ENCODE measurements around the gene IQCH. TPM values are rescaled to one million over a fixed set of nuclear protein-coding genes. Genes with fewer than 3 reads are reported as not detected.

IQCH gene
- total and polyA plus RNA-seq, 2 of the 4 experiments (the other 2 are of a cell fraction): 0.60 to 2.5 TPM

DNA sequence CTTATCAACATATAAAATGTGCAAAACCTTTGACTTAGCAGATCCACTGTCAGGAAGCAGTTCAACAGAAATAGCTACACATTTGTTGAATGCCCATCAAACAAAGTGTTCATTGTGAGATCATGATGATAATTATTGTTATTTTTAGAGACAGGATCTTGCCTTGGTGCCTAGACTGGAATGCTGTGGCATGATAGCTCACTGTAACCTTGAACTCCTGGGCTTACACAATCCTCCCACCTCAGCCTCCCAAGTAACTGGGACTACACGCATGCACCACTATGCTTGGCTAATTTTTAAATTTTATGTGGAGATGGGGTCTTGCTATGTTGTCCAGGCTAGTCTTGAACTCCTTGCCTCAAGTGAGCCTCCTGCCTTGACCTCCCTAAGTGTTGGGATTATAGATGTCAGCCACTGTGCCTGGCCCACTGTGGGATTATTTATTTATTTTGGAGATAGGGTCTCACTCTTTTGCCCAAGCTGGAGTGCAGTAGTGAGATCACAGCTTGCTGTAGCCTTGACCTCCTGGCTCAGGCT is 296.7 kb downstream of the IQCH start:
- Histone ChIP-seq H3K36me3 (ENCODE audit: control insufficient read depth, insufficient read depth, low read length) (peaks cover 13% of the 10 kb centered on the region), H4K5ac (ENCODE audit: low read depth, low read length) (no peak overlapping the region), H2BK120ac (ENCODE audit: low read depth, low read length) (no peak overlapping the region), H2AFZ (replicated peaks; ENCODE audit: low read length, poor library complexity) (no peak overlapping the region), H2BK15ac (ENCODE audit: low read depth, low read length) (no peak overlapping the region), H2BK5ac (ENCODE audit: low read depth, low read length, poor library complexity, severe bottlenecking) (no peak overlapping the region), H3K4me2 (ENCODE audit: low read depth, low read length) (no peak overlapping the region), H2AK5ac (ENCODE audit: low read depth, low read length) (no peak overlapping the region), H4K8ac (ENCODE audit: low read depth in 2 of 2, low read length in 2 of 2) (no peak overlapping the region), H3K9ac (ENCODE audit: low read depth, low read length) (no peak overlapping the region), H3K4me3 (ENCODE audit: insufficient read depth, low read depth, low read length) (no peak overlapping the region), H3K27me3 (ENCODE audit: control insufficient read depth, insufficient read depth, low read length) (no peaks in the 10 kb centered on the region), H3K23ac (ENCODE audit: low read depth, low read length) (no peak overlapping the region), H3K79me1 (ENCODE audit: low read depth in 1 of 2, low read length in 2 of 2) (peaks cover 4 to 7% of the 10 kb centered on the region in 2 experiments; a peak in 3 of 4 replicates), H3K4ac (ENCODE audit: low read depth, low read length) (no peak overlapping the region), H3K18ac (ENCODE audit: low read depth, low read length) (no peak overlapping the region), H2BK20ac (ENCODE audit: low read depth, low read length) (no peak overlapping the region), H3K4me1 (ENCODE audit: control insufficient read depth, insufficient read depth, low read length) (peaks cover 5% of the 10 kb centered on the region), H3K9me3 (ENCODE audit: control insufficient read depth, insufficient read depth, low read length) (no peaks in the 10 kb centered on the region), H3K9me1 (ENCODE audit: insufficient read depth, low read length) (peaks cover 3% of the 10 kb centered on the region; the same call in 1 of the 2 replicates), H3K27ac (ENCODE audit: insufficient read depth, low read length) (no peak overlapping the region), H3K14ac (replicated peaks; ENCODE audit: low read depth, low read length) (no peak overlapping the region), H3K56ac (ENCODE audit: extremely low read depth, insufficient read depth, low read length) (no peak overlapping the region), H4K20me1 (ENCODE audit: insufficient read depth, low read length) (peaks cover 7% of the 10 kb centered on the region; the same call in 1 of the 2 replicates), H4K91ac (ENCODE audit: insufficient read depth, low read depth, low read length) (no peak overlapping the region), H2AK9ac (replicated peaks; ENCODE audit: low read depth, low read length, poor library complexity) (no peak overlapping the region)
- ChIA-PET CTCF (no interaction called here), POLR2A (ENCODE audit: unreplicated experiment) (no interaction called here)
- dilution Hi-C loops (cut with HindIII; ENCODE audit: low sequenced_read_pairs, unreplicated experiment) (no loop called here), in situ Hi-C loops (cut with MboI; ENCODE audit: low sequenced_read_pairs) (no loop called here), intact Hi-C loops (cut with micrococcal nuclease) (no loop called here)
- DNase-seq (no peak), ATAC-seq (ENCODE audit: low read depth) (no peak)
- BruUV-seq (replicated peaks): no TSS peak
- TF ChIP-seq RCOR1 (IDR thresholded peaks at IDR 0.05; ENCODE audit: insufficient replicate concordance, low read length) (no peak), NFE2L2 (IDR thresholded peaks at IDR 0.05; ENCODE audit: low read depth, low read length) (no peak), RFX5 (IDR thresholded peaks at IDR 0.05; ENCODE audit: low read depth, low read length) (no peak), RAD21 (IDR thresholded peaks at IDR 0.05; ENCODE audit: low read length) (no peak), POLR2A (IDR thresholded peaks at IDR 0.05; ENCODE audit: low read depth, low read length) (no peak), SMC3 (IDR thresholded peaks at IDR 0.05; ENCODE audit: low read depth, low read length) (no peak), MAZ (IDR thresholded peaks at IDR 0.05; ENCODE audit: borderline replicate concordance, low read depth, low read length) (no peak), CEBPB (IDR thresholded peaks at IDR 0.05; ENCODE audit: low read depth, low read length) (no peak), FOS (IDR thresholded peaks at IDR 0.05; ENCODE audit: low read depth, low read length) (no peak), BHLHE40 (IDR thresholded peaks at IDR 0.05; ENCODE audit: low read depth, low read length) (no peak), MXI1 (IDR thresholded peaks at IDR 0.05; ENCODE audit: borderline replicate concordance, low read depth, low read length) (no peak), MAFK (IDR thresholded peaks at IDR 0.05; ENCODE audit: low read depth, low read length) (no peak), CHD1 (IDR thresholded peaks at IDR 0.05; ENCODE audit: low read depth, low read length) (no peak)
- TF ChIP-seq, protein P1, sequence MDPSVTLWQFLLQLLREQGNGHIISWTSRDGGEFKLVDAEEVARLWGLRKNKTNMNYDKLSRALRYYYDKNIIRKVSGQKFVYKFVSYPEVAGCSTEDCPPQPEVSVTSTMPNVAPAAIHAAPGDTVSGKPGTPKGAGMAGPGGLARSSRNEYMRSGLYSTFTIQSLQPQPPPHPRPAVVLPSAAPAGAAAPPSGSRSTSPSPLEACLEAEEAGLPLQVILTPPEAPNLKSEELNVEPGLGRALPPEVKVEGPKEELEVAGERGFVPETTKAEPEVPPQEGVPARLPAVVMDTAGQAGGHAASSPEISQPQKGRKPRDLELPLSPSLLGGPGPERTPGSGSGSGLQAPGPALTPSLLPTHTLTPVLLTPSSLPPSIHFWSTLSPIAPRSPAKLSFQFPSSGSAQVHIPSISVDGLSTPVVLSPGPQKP (IDR thresholded peaks at IDR 0.05; ENCODE audit: borderline replicate concordance, low read depth, low read length): no peak
- TF ChIP-seq, protein P2, sequence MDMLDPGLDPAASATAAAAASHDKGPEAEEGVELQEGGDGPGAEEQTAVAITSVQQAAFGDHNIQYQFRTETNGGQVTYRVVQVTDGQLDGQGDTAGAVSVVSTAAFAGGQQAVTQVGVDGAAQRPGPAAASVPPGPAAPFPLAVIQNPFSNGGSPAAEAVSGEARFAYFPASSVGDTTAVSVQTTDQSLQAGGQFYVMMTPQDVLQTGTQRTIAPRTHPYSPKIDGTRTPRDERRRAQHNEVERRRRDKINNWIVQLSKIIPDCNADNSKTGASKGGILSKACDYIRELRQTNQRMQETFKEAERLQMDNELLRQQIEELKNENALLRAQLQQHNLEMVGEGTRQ (IDR thresholded peaks at IDR 0.05; ENCODE audit: low read depth, low read length): no peak
- TF ChIP-seq, protein P3, sequence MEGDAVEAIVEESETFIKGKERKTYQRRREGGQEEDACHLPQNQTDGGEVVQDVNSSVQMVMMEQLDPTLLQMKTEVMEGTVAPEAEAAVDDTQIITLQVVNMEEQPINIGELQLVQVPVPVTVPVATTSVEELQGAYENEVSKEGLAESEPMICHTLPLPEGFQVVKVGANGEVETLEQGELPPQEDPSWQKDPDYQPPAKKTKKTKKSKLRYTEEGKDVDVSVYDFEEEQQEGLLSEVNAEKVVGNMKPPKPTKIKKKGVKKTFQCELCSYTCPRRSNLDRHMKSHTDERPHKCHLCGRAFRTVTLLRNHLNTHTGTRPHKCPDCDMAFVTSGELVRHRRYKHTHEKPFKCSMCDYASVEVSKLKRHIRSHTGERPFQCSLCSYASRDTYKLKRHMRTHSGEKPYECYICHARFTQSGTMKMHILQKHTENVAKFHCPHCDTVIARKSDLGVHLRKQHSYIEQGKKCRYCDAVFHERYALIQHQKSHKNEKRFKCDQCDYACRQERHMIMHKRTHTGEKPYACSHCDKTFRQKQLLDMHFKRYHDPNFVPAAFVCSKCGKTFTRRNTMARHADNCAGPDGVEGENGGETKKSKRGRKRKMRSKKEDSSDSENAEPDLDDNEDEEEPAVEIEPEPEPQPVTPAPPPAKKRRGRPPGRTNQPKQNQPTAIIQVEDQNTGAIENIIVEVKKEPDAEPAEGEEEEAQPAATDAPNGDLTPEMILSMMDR (conservative IDR thresholded peaks at IDR 0.05; ENCODE audit: low read depth, low read length): no peak
- no CpG with 5 or more reads among the region's 1 CpG for WGBS, 2 experiments (ENCODE audit: extremely low coverage in 2 of 2, insufficient read length in 1 of 2)
